Panc1 (cell line): Measurements from ENCODE around the gene NID2. TPM values are rescaled to one million over a fixed set of nuclear protein-coding genes. Genes with fewer than 3 reads are reported as not detected.

Experiments
- ATAC-seq: fragments of 200-7000 bp; cut with Tn5 transposase; 2 replicates; pipeline ENCODE4 v1.9.1; 2020; ENCODE audit warnings: mild to moderate bottlenecking, moderate library complexity
- BruUV-seq: library from RNA; stranded (reverse); fragments of 400-500 nt; replicated peaks from 2 replicates; lab custom pipeline; 2021; lab: Mats Ljungman, UMichigan
- CTCF ChIA-PET: fragments of 300-600 bp; sonication (Branson Sonifier 250); formaldehyde crosslinking; loops from one replicate; lab custom pipeline; 2022; ENCODE audit warnings: antibody characterized with exemption; lab: Charles Lee
- POLR2A ChIA-PET: fragments of 300-600 bp; sonication (Branson Sonifier 250); formaldehyde crosslinking; loops from one replicate; lab custom pipeline; 2022; ENCODE audit warnings: antibody characterized with exemption; lab: Charles Lee
- DNase-seq: peaks from one replicate; pipeline ENCODE4 v3.0.0-alpha.2; 2010; ENCODE audit warnings: low read depth, low spot score
- H3K27ac ChIP-seq: 2 replicates; pipeline ENCODE4 v1.5.1; 2011; ENCODE audit warnings: mild to moderate bottlenecking, low read length, inconsistent platforms
- H3K27me3 ChIP-seq: fragments of 200-500 bp; sonication (Bioruptor generic); 2 replicates; pipeline ENCODE4 v1.6.0; 2014; ENCODE audit warnings: low read length, inconsistent platforms; ENCODE audit not compliant: control insufficient read depth, insufficient read depth
- H3K36me3 ChIP-seq: fragments of 200-500 bp; sonication (Bioruptor generic); 2 replicates; pipeline ENCODE4 v1.5.1; 2014; ENCODE audit warnings: inconsistent platforms, mild to moderate bottlenecking, low read length, moderate library complexity; ENCODE audit not compliant: control insufficient read depth, insufficient read depth
- H3K4me1 ChIP-seq: 2 replicates; pipeline ENCODE4 v1.5.1; 2011; ENCODE audit warnings: inconsistent platforms, mild to moderate bottlenecking, low read length, moderate library complexity; ENCODE audit not compliant: control insufficient read depth, insufficient read depth
- H3K4me3 ChIP-seq, 2 experiments: 2 replicates each; pipeline ENCODE4 v1.5.1; 2011 to 2012; ENCODE audit warnings: low read depth in 2 of 2, low read length in 2 of 2, mild to moderate bottlenecking in 2 of 2, inconsistent platforms in 1 of 2, moderate library complexity in 1 of 2
- H3K9me3 ChIP-seq: fragments of 200-500 bp; sonication (Bioruptor generic); 2 replicates; pipeline ENCODE4 v1.5.1; 2014; ENCODE audit warnings: low read depth, mild to moderate bottlenecking, inconsistent platforms, low read length, moderate library complexity; ENCODE audit not compliant: control insufficient read depth, insufficient read depth
- POLR2AphosphoS5 ChIP-seq: IDR thresholded peaks from 2 replicates; pipeline ENCODE4 v1.6.1; 2012; ENCODE audit warnings: mild to moderate bottlenecking, low read depth, low read length, moderate library complexity
- SIN3A ChIP-seq: IDR thresholded peaks from 2 replicates; pipeline ENCODE4 v1.6.1; 2012; ENCODE audit warnings: low read depth, mild to moderate bottlenecking, low read length, moderate library complexity, borderline replicate concordance; ENCODE audit not compliant: insufficient read depth
- TCF7L2 ChIP-seq: IDR thresholded peaks from 2 replicates; pipeline ENCODE4 v1.6.1; 2011; ENCODE audit warnings: mild to moderate bottlenecking, low read depth, low read length, inconsistent platforms
- in situ Hi-C: cut with HindIII; loops from 2 replicates; pipeline ENCODE4 v1.10.0; 2016; ENCODE audit warnings: low sequenced_read_pairs, low pct_unique_long_range_greater_than_20kb
- intact Hi-C: fragments of 100-400 bp; cut with micrococcal nuclease; formaldehyde crosslinking; loops from one replicate; pipeline ENCODE4 v1.10.0; 2022; ENCODE audit not compliant: unreplicated experiment
- total RNA-seq: library from RNA; stranded (reverse); gene quantifications from one replicate; pipeline ENCODE4 v1.2.1, GENCODE V29; 2021; ENCODE audit not compliant: unreplicated experiment
- TF ChIP-seq, protein P1 (sequence below), 2 experiments: IDR thresholded peaks; 2 replicates each; pipeline ENCODE4 v1.6.1; 2011 to 2012; ENCODE audit warnings: low read depth in 2 of 2, control low read depth in 1 of 2, low read length in 1 of 2, mild to moderate bottlenecking in 1 of 2, moderate library complexity in 1 of 2; ENCODE audit not compliant: insufficient read depth in 1 of 2
- TF ChIP-seq, protein P2 (sequence below): fragments of 450-650 bp; IDR thresholded peaks from 2 replicates; pipeline ENCODE4 v1.5.1; 2017; ENCODE audit warnings: mild to moderate bottlenecking

The NID2 gene
- total RNA-seq, 1 experiment from 2014 or later, result 0.36 TPM

DNA sequence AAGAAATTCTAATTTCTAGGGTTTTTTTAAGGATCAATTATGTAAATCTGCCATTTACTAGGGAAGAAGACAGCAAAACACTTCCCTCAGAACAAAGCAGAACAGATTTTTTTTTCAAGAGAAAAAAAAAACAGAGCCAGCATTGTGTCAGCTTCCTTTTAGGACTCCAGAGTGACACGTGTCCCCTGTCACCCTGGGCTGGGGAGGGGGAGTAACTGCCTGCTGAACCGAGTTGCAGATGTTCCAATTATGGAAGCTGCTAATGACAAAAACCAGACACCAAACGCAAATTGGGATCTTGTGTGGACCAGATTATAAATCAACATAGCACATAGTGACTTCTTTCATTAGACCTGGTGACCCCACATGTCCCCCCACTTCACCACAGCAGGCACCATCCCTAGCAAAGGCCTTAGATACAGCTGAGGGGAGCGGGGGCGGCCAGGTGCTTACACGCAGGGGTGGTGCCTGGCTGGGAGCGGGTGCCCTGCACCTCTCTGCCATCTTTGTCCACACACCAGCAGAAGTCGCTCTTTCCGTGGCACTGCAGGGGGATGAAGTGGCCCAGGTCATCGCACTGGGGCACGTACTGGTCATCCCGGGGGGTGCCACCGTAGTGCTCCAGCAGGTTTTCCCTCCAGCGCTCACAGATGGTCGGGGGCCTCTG, 54.1 kb downstream of the NID2 start:
- ChIA-PET POLR2A (no interaction called here), CTCF (no interaction called here)
- no peak for DNase-seq
- Histone ChIP-seq H3K27me3 (no peaks in the 10 kb centered on the region; the same call in 1 of the 2 replicates), H3K4me3 (no peak overlapping the region), H3K9me3 (no peaks in the 10 kb centered on the region), H3K36me3 (no peaks in the 10 kb centered on the region; the same call in 1 of the 2 replicates), H3K27ac (no peak overlapping the region), H3K4me1 (no peaks in the 10 kb centered on the region)
- no TSS peak for BruUV-seq
- ATAC-seq, result no peak
- intact Hi-C loops (no loop called here), in situ Hi-C loops (no loop called here)
- TF ChIP-seq, protein P1, sequence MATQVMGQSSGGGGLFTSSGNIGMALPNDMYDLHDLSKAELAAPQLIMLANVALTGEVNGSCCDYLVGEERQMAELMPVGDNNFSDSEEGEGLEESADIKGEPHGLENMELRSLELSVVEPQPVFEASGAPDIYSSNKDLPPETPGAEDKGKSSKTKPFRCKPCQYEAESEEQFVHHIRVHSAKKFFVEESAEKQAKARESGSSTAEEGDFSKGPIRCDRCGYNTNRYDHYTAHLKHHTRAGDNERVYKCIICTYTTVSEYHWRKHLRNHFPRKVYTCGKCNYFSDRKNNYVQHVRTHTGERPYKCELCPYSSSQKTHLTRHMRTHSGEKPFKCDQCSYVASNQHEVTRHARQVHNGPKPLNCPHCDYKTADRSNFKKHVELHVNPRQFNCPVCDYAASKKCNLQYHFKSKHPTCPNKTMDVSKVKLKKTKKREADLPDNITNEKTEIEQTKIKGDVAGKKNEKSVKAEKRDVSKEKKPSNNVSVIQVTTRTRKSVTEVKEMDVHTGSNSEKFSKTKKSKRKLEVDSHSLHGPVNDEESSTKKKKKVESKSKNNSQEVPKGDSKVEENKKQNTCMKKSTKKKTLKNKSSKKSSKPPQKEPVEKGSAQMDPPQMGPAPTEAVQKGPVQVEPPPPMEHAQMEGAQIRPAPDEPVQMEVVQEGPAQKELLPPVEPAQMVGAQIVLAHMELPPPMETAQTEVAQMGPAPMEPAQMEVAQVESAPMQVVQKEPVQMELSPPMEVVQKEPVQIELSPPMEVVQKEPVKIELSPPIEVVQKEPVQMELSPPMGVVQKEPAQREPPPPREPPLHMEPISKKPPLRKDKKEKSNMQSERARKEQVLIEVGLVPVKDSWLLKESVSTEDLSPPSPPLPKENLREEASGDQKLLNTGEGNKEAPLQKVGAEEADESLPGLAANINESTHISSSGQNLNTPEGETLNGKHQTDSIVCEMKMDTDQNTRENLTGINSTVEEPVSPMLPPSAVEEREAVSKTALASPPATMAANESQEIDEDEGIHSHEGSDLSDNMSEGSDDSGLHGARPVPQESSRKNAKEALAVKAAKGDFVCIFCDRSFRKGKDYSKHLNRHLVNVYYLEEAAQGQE (IDR thresholded peaks at IDR 0.05; ENCODE audit: insufficient read depth in 1 of 2, low read depth in 2 of 2, low read length in 1 of 2), result no peak

DNA sequence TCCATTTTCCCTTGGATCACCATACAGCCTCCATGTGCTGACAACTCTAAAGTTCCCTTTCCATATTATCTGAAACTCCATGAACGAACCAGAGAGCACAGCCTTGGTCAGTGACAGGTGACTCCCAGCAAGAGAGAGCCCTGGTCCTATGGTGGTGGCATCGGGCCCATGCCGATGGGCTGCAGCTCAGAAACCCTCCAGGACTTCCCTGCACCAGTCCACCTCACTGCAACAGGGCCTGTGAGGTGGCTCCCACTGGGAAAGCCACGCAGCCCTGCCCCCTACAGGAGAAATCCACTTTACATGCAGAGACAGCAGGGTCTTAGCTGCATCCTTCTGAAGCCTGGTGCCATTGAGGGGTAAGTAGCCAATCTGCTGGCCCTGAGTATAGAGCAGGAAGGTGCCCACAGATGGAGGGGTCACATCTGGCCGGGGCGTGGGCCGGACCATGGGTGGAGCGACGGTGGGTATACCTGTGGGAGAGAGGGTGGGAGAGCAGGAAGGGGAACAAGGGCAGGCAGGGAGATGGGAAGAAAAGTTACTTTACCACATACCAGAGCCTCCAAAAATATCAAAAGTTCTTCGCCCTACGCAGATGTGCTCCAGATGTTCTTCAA, 54.8 kb downstream of the NID2 start:
- H3K27ac ChIP-seq, result no peak overlapping the region
- TF ChIP-seq SIN3A, result no peak
- TF ChIP-seq, protein P1 (IDR thresholded peaks at IDR 0.05; ENCODE audit: insufficient read depth in 1 of 2, low read depth in 2 of 2, low read length in 1 of 2), result no peak
- TF ChIP-seq POLR2AphosphoS5, result no peak
- TF ChIP-seq, protein P2, sequence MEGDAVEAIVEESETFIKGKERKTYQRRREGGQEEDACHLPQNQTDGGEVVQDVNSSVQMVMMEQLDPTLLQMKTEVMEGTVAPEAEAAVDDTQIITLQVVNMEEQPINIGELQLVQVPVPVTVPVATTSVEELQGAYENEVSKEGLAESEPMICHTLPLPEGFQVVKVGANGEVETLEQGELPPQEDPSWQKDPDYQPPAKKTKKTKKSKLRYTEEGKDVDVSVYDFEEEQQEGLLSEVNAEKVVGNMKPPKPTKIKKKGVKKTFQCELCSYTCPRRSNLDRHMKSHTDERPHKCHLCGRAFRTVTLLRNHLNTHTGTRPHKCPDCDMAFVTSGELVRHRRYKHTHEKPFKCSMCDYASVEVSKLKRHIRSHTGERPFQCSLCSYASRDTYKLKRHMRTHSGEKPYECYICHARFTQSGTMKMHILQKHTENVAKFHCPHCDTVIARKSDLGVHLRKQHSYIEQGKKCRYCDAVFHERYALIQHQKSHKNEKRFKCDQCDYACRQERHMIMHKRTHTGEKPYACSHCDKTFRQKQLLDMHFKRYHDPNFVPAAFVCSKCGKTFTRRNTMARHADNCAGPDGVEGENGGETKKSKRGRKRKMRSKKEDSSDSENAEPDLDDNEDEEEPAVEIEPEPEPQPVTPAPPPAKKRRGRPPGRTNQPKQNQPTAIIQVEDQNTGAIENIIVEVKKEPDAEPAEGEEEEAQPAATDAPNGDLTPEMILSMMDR, result peak; percentile 37
- no peak for TF ChIP-seq TCF7L2
- ATAC-seq, result peak; percentile 36; the same call in 1 of the 2 replicates
- no peaks in the 10 kb centered on the region for H3K9me3 ChIP-seq
- DNase-seq, result no peak
- no peaks in the 10 kb centered on the region; the same call in 1 of the 2 replicates for H3K27me3 ChIP-seq
- POLR2A ChIA-PET, result no interaction called here
- no peaks in the 10 kb centered on the region for H3K4me1 ChIP-seq
- H3K36me3 ChIP-seq, result peaks cover 2% of the 10 kb centered on the region
- CTCF ChIA-PET, result no interaction called here
- intact Hi-C loops, result no loop called here
- no TSS peak for BruUV-seq
- in situ Hi-C loops, result no loop called here
- H3K4me3 ChIP-seq, result no peak overlapping the region
